Activated CD4-positive, alpha-beta T cell treated with anti-CD3 and anti-CD28 coated beads, Interleukin-2, amount 10 ng/mL, durations not matched to agents 7 days and 5 days (primary cell): ENCODE results near the gene PLP1. TPM values are rescaled to one million over a fixed set of nuclear protein-coding genes. Genes with fewer than 3 reads are reported as not detected.

Source experiments
- CTCF ChIA-PET: fragments of 350-600 bp; sonication (Branson Sonifier 250); formaldehyde crosslinking; loops from one replicate; lab custom pipeline; 2021; ENCODE audit warnings: antibody characterized with exemption; lab: Charles Lee
- POLR2A ChIA-PET: fragments of 350-600 bp; sonication (Branson Sonifier 250); formaldehyde crosslinking; loops from one replicate; lab custom pipeline; 2021; ENCODE audit warnings: antibody characterized with exemption; lab: Charles Lee
- DNase-seq: peaks from one replicate; pipeline ENCODE4 v3.0.0-alpha.2; 2020
- H3K27ac Mint-ChIP-seq: one replicate; pipeline ENCODE4 v1.8.0; 2021; ENCODE audit warnings: mild to moderate bottlenecking, moderate library complexity, mixed read lengths
- H3K27me3 Mint-ChIP-seq: one replicate; pipeline ENCODE4 v1.8.0; 2021; ENCODE audit warnings: mixed read lengths
- H3K36me3 Mint-ChIP-seq: one replicate; pipeline ENCODE4 v1.8.0; 2021; ENCODE audit warnings: low read depth, mixed read lengths
- H3K4me1 Mint-ChIP-seq: one replicate; pipeline ENCODE4 v1.8.0; 2021; ENCODE audit warnings: mixed read lengths
- H3K4me3 Mint-ChIP-seq: one replicate; pipeline ENCODE4 v1.8.0; 2021; ENCODE audit warnings: mild to moderate bottlenecking, moderate library complexity, mixed read lengths
- H3K9me3 Mint-ChIP-seq: one replicate; pipeline ENCODE4 v1.8.0; 2021; ENCODE audit warnings: mixed read lengths
- total RNA-seq, 2 experiments: library from RNA; stranded (reverse); gene quantifications; one replicate each; pipeline ENCODE4 v1.2.3, GENCODE V29; 2021

The PLP1 gene
- total RNA-seq: not detected

GRCh38 chrX:103776546-103776945 lies at the start of gene PLP1:
TSS of gene PLP1 (plus strand) at chrX:103776840. CDS start at chrX:103776996, 156 bp downstream.
- no peaks in the 10 kb centered on the region for H3K36me3 Mint-ChIP-seq
- DNase-seq: no peak
- H3K4me1 Mint-ChIP-seq: no peaks in the 10 kb centered on the region
- CTCF ChIA-PET: no interaction called here
- no peak within 1 kb of the TSS for H3K4me3 Mint-ChIP-seq
- H3K9me3 Mint-ChIP-seq: no peaks in the 10 kb centered on the region
- POLR2A ChIA-PET: no interaction called here
- no peak within 1 kb of the TSS for H3K27ac Mint-ChIP-seq
- H3K27me3 Mint-ChIP-seq: peaks cover 8% of the 10 kb centered on the region

GRCh38 chrX:103727115-103727514 lies 49.5 kb upstream of the PLP1 start:
- no peak for DNase-seq
- ChIA-PET CTCF (no interaction called here), POLR2A (no interaction called here)
- Mint-ChIP-seq H3K27ac (no peak overlapping the region), H3K36me3 (no peaks in the 10 kb centered on the region), H3K27me3 (peaks cover 2% of the 10 kb centered on the region), H3K4me1 (peaks cover 4% of the 10 kb centered on the region), H3K9me3 (no peaks in the 10 kb centered on the region), H3K4me3 (no peak overlapping the region)

DNA sequence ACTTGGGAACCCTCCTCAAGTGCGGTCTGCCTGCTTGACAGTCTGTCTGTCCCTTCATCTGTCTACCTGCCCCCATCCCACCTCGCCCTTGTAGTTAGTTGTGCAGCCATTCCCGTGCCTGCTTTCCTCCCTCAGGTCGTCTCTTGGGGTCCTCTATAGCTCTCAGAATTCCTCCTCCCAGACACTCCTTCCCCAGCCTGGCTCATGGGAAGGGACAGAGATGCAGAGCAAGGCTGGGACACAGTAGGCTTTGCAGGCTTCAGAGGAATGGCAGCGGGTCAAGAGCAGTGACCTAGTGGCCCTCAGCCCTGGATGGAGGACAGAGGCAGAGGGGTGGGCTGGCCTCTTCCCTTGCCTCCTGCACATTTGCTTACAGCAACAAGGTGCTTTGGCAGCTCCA lies 47.6 kb upstream of the PLP1 start:
- Mint-ChIP-seq H3K9me3 (no peaks in the 10 kb centered on the region), H3K36me3 (no peaks in the 10 kb centered on the region), H3K4me3 (no peak overlapping the region), H3K4me1 (peaks cover 4% of the 10 kb centered on the region), H3K27me3 (peaks cover 9% of the 10 kb centered on the region), H3K27ac (no peak overlapping the region)
- ChIA-PET CTCF (no interaction called here), POLR2A (no interaction called here)
- DNase-seq: no peak

GRCh38 chrX:103730147-103730795 lies 46.4 kb upstream of the PLP1 start:
- Mint-ChIP-seq H3K27ac (no peak overlapping the region), H3K4me1 (peaks cover 4% of the 10 kb centered on the region)
- CTCF ChIA-PET: interaction anchor here (0.9 kb wide), 1 partner anchor 28 kb away, joined by 3 read pairs; no protein-coding TSS in a partner anchor

DNA sequence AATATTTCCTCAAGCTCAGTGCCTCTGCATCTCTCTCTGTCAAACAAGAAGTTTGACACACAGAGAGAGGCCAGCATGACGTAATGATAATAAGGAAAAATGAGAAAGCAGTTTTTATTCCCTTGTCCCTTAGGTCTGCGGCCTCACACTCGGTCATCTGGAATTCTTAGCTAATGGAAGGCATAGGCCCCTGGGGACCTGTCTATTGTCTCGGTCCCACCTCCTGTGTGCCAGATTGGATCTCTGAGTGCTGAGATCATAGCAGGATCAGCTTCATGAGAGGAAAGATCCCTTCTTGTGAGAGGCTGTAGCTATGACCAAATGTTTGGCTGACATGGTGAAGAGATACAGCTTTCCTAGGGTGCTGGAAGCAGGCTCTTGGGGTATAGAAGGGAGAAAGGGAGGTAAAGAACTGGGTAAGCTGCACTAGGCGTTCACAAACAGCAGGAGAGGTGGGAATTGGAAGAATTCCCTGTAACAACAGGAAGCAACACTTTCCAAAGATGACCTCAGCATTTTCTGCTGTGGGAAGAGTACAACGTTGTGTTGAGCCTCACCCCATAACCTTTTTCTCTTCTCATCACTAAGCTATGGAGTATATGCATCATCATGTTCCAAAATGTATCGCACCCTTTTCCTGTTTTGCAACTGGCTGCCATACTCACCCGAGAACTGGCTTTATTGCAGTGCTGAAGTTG lies 45.7 kb upstream of the PLP1 start:
- Mint-ChIP-seq H3K4me1 (peaks cover 4% of the 10 kb centered on the region), H3K27me3 (peaks cover 9% of the 10 kb centered on the region)
- CTCF ChIA-PET: interaction anchor here (0.8 to 0.9 kb wide), 2 partner anchors 11 to 28 kb away, joined by 3 read pairs; no protein-coding TSS in a partner anchor

More at GRCh38 chrX:103730147-103730795, 46.4 kb upstream of the PLP1 start:
- Mint-ChIP-seq H3K27me3 (peaks cover 9% of the 10 kb centered on the region), H3K9me3 (no peaks in the 10 kb centered on the region), H3K36me3 (no peaks in the 10 kb centered on the region), H3K4me3 (no peak overlapping the region)
- POLR2A ChIA-PET: no interaction called here
- DNase-seq: no peak

GRCh38 chrX:103733017-103733416 lies 43.6 kb upstream of the PLP1 start:
- no peaks in the 10 kb centered on the region for H3K36me3 Mint-ChIP-seq
- no peak for DNase-seq
- no peak overlapping the region for H3K27ac Mint-ChIP-seq
- no peaks in the 10 kb centered on the region for H3K9me3 Mint-ChIP-seq
- no peak overlapping the region for H3K4me3 Mint-ChIP-seq
- ChIA-PET CTCF (no interaction called here), POLR2A (no interaction called here)
- peaks cover 4% of the 10 kb centered on the region for H3K4me1 Mint-ChIP-seq
- peaks cover 9% of the 10 kb centered on the region for H3K27me3 Mint-ChIP-seq

More for the DNA sequence above, 45.7 kb upstream of the PLP1 start:
- no peaks in the 10 kb centered on the region for H3K36me3 Mint-ChIP-seq
- DNase-seq: no peak
- no peak overlapping the region for H3K4me3 Mint-ChIP-seq
- no peaks in the 10 kb centered on the region for H3K9me3 Mint-ChIP-seq
- no peak overlapping the region for H3K27ac Mint-ChIP-seq
- POLR2A ChIA-PET: no interaction called here

- H3K9me3 Mint-ChIP-seq: no peaks in the 10 kb centered on the region
- no peak overlapping the region for H3K4me3 Mint-ChIP-seq
- DNase-seq: no peak
- POLR2A ChIA-PET: no interaction called here
- CTCF ChIA-PET: no interaction called here
- no peaks in the 10 kb centered on the region for H3K36me3 Mint-ChIP-seq
- H3K27ac Mint-ChIP-seq: no peak overlapping the region
- peaks cover 4% of the 10 kb centered on the region for H3K4me1 Mint-ChIP-seq
- H3K27me3 Mint-ChIP-seq: peaks cover 9% of the 10 kb centered on the region
Observed at GRCh38 chrX:103734125-103734760, 42.4 kb upstream of the PLP1 start.

DNA sequence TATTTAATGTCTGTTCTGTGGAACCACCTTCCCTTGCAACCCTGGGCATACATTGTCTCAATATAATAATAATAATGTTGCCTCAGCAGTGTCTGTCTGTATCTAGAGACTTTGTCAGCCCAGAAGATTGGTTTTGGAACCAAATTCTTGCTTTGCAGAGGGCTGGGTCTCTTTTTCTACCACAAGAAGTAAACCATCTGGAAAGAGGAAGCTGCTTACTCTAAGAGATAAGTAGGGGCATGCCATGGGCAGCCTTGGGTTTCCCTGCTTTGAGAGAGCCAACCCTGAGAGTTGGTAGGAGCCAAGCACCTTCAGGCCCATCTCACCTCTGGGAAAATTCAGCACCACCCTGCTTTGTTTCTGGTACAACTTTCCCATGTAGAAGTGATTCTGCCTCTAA lies 38.9 kb upstream of the PLP1 start:
- Mint-ChIP-seq H3K4me1 (no peaks in the 10 kb centered on the region), H3K27ac (no peak overlapping the region), H3K4me3 (no peak overlapping the region), H3K36me3 (no peaks in the 10 kb centered on the region), H3K27me3 (peaks cover 7% of the 10 kb centered on the region), H3K9me3 (no peaks in the 10 kb centered on the region)
- ChIA-PET CTCF (no interaction called here), POLR2A (no interaction called here)
- no peak for DNase-seq

GRCh38 chrX:103739421-103739820 lies 37.2 kb upstream of the PLP1 start:
- no peak overlapping the region for H3K4me3 Mint-ChIP-seq
- no peaks in the 10 kb centered on the region for H3K9me3 Mint-ChIP-seq
- POLR2A ChIA-PET: no interaction called here
- no peaks in the 10 kb centered on the region for H3K4me1 Mint-ChIP-seq
- no peak for DNase-seq
- CTCF ChIA-PET: no interaction called here
- H3K36me3 Mint-ChIP-seq: no peaks in the 10 kb centered on the region
- H3K27ac Mint-ChIP-seq: no peak overlapping the region
- H3K27me3 Mint-ChIP-seq: no peaks in the 10 kb centered on the region

- CTCF ChIA-PET: interaction anchor here (0.7 kb wide), 1 partner anchor 433 kb away, joined by 3 read pairs; no protein-coding TSS in a partner anchor
Observed at GRCh38 chrX:103741879-103742278, 34.8 kb upstream of the PLP1 start.

DNA sequence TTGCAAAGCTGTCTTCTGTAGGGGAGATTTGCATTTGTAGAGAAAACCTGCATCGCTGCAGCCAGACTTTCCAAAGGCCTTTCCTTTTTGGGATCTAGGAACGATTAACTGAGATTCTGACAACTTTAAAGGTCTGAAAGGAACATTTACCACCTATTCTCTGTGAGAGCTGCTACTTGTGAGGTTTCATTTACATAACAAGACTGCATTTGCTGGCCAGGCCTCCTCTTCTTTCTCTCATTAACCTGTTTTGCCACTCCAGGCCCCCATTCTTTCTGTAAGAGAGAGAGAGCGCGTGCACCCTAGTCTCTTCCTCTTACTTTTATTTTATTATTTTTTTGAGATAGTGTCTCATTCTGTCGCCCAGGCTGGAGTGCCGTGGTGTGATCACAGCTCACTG lies 34.3 kb upstream of the PLP1 start:
- Mint-ChIP-seq H3K36me3 (no peaks in the 10 kb centered on the region), H3K4me1 (no peaks in the 10 kb centered on the region), H3K27me3 (no peaks in the 10 kb centered on the region), H3K4me3 (no peak overlapping the region), H3K27ac (no peak overlapping the region), H3K9me3 (no peaks in the 10 kb centered on the region)
- POLR2A ChIA-PET: no interaction called here
- CTCF ChIA-PET: no interaction called here
- no peak for DNase-seq

More at GRCh38 chrX:103741879-103742278, 34.8 kb upstream of the PLP1 start:
- H3K27ac Mint-ChIP-seq: no peak overlapping the region
- POLR2A ChIA-PET: no interaction called here
- no peaks in the 10 kb centered on the region for H3K27me3 Mint-ChIP-seq
- H3K4me3 Mint-ChIP-seq: no peak overlapping the region
- no peak for DNase-seq
- no peaks in the 10 kb centered on the region for H3K9me3 Mint-ChIP-seq
- H3K4me1 Mint-ChIP-seq: no peaks in the 10 kb centered on the region
- no peaks in the 10 kb centered on the region for H3K36me3 Mint-ChIP-seq

GRCh38 chrX:103747163-103747562 lies 29.5 kb upstream of the PLP1 start:
- Mint-ChIP-seq H3K9me3 (no peaks in the 10 kb centered on the region), H3K27me3 (no peaks in the 10 kb centered on the region), H3K4me3 (no peak overlapping the region), H3K4me1 (no peaks in the 10 kb centered on the region), H3K36me3 (no peaks in the 10 kb centered on the region), H3K27ac (no peak overlapping the region)
- no peak for DNase-seq
- ChIA-PET CTCF (no interaction called here), POLR2A (no interaction called here)

DNA sequence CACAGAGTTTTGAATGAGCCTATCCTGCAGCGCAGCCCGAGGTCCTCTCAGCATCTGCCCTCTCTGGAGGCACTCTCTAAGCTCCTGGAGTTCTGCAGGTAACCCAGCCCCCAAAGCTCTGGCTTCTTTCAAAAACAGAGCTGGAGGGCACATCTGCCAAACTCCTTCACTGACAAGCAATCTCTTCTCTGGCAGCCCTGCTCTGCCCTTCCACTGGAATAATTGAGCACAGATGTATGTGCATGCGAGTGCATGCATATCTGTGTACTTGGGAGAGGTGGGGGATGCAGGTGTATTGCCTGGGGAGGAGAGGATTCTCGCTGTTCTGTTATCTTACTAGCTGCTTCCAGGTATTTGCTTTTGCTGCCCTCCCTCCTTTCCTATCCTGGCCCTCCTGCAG lies 22.2 kb upstream of the PLP1 start:
- no peak overlapping the region for H3K27ac Mint-ChIP-seq
- no peak for DNase-seq
- H3K9me3 Mint-ChIP-seq: peaks cover 5% of the 10 kb centered on the region
- H3K27me3 Mint-ChIP-seq: no peaks in the 10 kb centered on the region
- no peak overlapping the region for H3K4me3 Mint-ChIP-seq
- ChIA-PET POLR2A (no interaction called here), CTCF (no interaction called here)
- no peaks in the 10 kb centered on the region for H3K36me3 Mint-ChIP-seq
- no peaks in the 10 kb centered on the region for H3K4me1 Mint-ChIP-seq
